WTC11 (cell line): ENCODE data around the gene CATSPER1. TPM values are rescaled to one million over a fixed set of nuclear protein-coding genes. Genes with fewer than 3 reads are reported as not detected.

Experiments used
- ATAC-seq: fragments of 200-7000 bp; cut with Tn5 transposase; 2 replicates; pipeline ENCODE4 v1.10.0; 2021; ENCODE audit warnings: mild to moderate bottlenecking, moderate library complexity
- CTCF ChIA-PET: fragments of 300-600 bp; sonication (Branson Sonifier 250); formaldehyde crosslinking; loops from one replicate; lab custom pipeline; 2021; ENCODE audit warnings: antibody characterized with exemption; lab: Charles Lee
- POLR2A ChIA-PET: fragments of 350-600 bp; sonication (Branson Sonifier 250); formaldehyde crosslinking; loops from one replicate; lab custom pipeline; 2021; ENCODE audit warnings: antibody characterized with exemption; lab: Charles Lee
- DNase-seq: peaks from one replicate; pipeline ENCODE4 v3.0.0; 2021; ENCODE audit warnings: low spot score
- H3K27ac Mint-ChIP-seq: 2 replicates; pipeline ENCODE4 v1.8.0; 2021; ENCODE audit warnings: mixed read lengths
- H3K27me3 Mint-ChIP-seq: 2 replicates; pipeline ENCODE4 v1.8.0; 2021; ENCODE audit warnings: low read depth, mild to moderate bottlenecking, moderate library complexity, mixed read lengths
- H3K36me3 Mint-ChIP-seq: 2 replicates; pipeline ENCODE4 v1.8.0; 2021; ENCODE audit warnings: mixed read lengths
- H3K4me1 Mint-ChIP-seq: 2 replicates; pipeline ENCODE4 v1.8.0; 2022; ENCODE audit warnings: mixed read lengths
- H3K4me3 Mint-ChIP-seq: 2 replicates; pipeline ENCODE4 v1.8.0; 2021; ENCODE audit warnings: mild to moderate bottlenecking, moderate library complexity, mixed read lengths
- H3K9me3 Mint-ChIP-seq: 2 replicates; pipeline ENCODE4 v1.8.0; 2021; ENCODE audit warnings: mixed read lengths
- FOXP1 ChIP-seq: sonication (generic); formaldehyde crosslinking; IDR thresholded peaks from 2 replicates; pipeline ENCODE4 v1.8.0; 2022; ENCODE audit warnings: missing genetic modification reagents, mild to moderate bottlenecking, moderate library complexity, borderline replicate concordance
- PRRX2 ChIP-seq: fragments of 250-450 bp; sonication (Bioruptor Pico); IDR thresholded peaks from 2 replicates; pipeline ENCODE4 v1.8.0; 2021; ENCODE audit warnings: mild to moderate bottlenecking
- SP1 ChIP-seq: sonication (generic); formaldehyde crosslinking; conservative IDR thresholded peaks from 2 replicates; pipeline ENCODE4 v1.8.1; 2022; ENCODE audit warnings: missing genetic modification reagents
- TCF7 ChIP-seq: sonication (generic); formaldehyde crosslinking; IDR thresholded peaks from 2 replicates; pipeline ENCODE4 v1.8.0; 2022; ENCODE audit warnings: mild to moderate bottlenecking, low read depth, missing genetic modification reagents, moderate library complexity
- ZNF138 ChIP-seq: sonication (generic); formaldehyde crosslinking; conservative IDR thresholded peaks from 2 replicates; pipeline ENCODE4 v1.8.1; 2022; ENCODE audit warnings: mild to moderate bottlenecking, moderate library complexity, missing genetic modification reagents
- ZNF263 ChIP-seq: sonication (generic); formaldehyde crosslinking; IDR thresholded peaks from 2 replicates; pipeline ENCODE4 v1.8.1; 2022; ENCODE audit warnings: low read depth, mild to moderate bottlenecking, moderate library complexity, missing genetic modification reagents
- ZNF416 ChIP-seq: fragments of 250-450 bp; sonication (Bioruptor Pico); IDR thresholded peaks from 2 replicates; pipeline ENCODE4 v1.9.0; 2021; ENCODE audit warnings: mild to moderate bottlenecking, inconsistent platforms
- total RNA-seq: library from RNA; stranded (reverse); gene quantifications from 3 replicates; pipeline ENCODE4 v1.2.3, GENCODE V29; 2021
- TF ChIP-seq, protein P1 (sequence below): sonication (generic); formaldehyde crosslinking; IDR thresholded peaks from 2 replicates; pipeline ENCODE4 v1.8.1; 2023; ENCODE audit warnings: mild to moderate bottlenecking, moderate library complexity, missing genetic modification reagents
- TF ChIP-seq, protein P2 (sequence below): fragments of 200-600 bp; IDR thresholded peaks from 2 replicates; pipeline ENCODE4 v1.8.0; 2022; ENCODE audit warnings: antibody characterized with exemption
- TF ChIP-seq, protein P3 (sequence below): fragments of 250-450 bp; sonication (Bioruptor Pico); IDR thresholded peaks from 2 replicates; pipeline ENCODE4 v1.8.0; 2021; ENCODE audit warnings: mild to moderate bottlenecking
- TF ChIP-seq, protein P4 (sequence below): sonication (generic); formaldehyde crosslinking; IDR thresholded peaks from 2 replicates; pipeline ENCODE4 v1.8.1; 2023; ENCODE audit warnings: mild to moderate bottlenecking, missing genetic modification reagents, moderate library complexity
- TF ChIP-seq, protein P5 (sequence below): sonication (generic); formaldehyde crosslinking; conservative IDR thresholded peaks from 2 replicates; pipeline ENCODE4 v1.8.1; 2023; ENCODE audit warnings: mild to moderate bottlenecking, low read depth, missing genetic modification reagents, moderate library complexity
- TF ChIP-seq, protein P6 (sequence below): fragments of 250-450 bp; sonication (Bioruptor Pico); IDR thresholded peaks from 2 replicates; pipeline ENCODE4 v1.9.0; 2021; ENCODE audit warnings: mild to moderate bottlenecking
- TF ChIP-seq, protein P7 (sequence below): sonication (generic); formaldehyde crosslinking; IDR thresholded peaks from 2 replicates; pipeline ENCODE4 v1.8.1; 2022; ENCODE audit warnings: missing genetic modification reagents, borderline replicate concordance

The CATSPER1 gene
- total RNA-seq, 1 experiment from 2014 or later, result not detected

DNA sequence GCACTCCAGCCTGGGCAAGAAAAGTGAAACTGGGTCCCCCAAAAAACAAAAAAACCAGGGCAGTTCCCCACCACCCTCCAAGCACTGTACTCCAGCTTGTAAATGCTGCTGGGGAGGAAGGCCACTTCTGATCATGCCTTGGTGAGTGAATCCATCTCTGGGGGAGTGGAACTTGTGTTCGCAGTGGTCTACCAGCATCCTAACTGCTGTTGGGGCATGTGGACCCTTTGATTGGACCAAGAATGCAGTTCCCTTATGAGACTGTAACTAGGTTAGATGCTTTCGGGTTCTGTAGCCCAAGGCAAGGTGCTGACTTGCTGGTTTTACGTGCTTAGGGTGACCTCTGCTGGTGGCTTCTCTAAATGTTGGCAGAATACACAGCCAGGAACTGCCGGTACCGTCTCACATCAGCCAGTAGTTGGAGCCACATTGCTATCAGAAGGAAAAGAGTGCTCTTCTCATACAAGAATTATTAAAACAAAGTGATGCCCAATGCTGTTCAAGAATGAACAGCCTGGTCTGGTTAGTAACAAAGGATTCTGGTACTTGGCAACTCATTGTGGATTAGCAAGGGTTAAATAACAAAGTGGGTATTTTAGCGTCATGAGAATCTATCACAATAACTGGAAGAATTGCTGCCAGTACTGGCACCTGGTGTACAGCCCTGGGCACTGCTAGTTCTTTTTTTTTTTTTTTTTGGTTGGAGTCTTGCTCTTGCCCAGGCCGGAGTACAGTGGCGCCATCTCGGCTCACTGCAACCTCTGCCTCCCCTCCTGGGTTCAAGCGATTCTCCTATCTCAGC lies 37.3 kb downstream of the CATSPER1 start:
- Mint-ChIP-seq H3K27ac (no peak overlapping the region), H3K36me3 (no peaks in the 10 kb centered on the region), H3K4me3 (no peak overlapping the region), H3K27me3 (no peaks in the 10 kb centered on the region), H3K4me1 (no peaks in the 10 kb centered on the region), H3K9me3 (no peaks in the 10 kb centered on the region)
- no peak for TF ChIP-seq SP1 (CRISPR knock-in tag)
- TF ChIP-seq, protein P1, sequence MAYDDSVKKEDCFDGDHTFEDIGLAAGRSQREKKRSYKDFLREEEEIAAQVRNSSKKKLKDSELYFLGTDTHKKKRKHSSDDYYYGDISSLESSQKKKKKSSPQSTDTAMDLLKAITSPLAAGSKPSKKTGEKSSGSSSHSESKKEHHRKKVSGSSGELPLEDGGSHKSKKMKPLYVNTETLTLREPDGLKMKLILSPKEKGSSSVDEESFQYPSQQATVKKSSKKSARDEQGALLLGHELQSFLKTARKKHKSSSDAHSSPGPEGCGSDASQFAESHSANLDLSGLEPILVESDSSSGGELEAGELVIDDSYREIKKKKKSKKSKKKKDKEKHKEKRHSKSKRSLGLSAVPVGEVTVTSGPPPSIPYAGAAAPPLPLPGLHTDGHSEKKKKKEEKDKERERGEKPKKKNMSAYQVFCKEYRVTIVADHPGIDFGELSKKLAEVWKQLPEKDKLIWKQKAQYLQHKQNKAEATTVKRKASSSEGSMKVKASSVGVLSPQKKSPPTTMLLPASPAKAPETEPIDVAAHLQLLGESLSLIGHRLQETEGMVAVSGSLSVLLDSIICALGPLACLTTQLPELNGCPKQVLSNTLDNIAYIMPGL (CRISPR knock-in tag), result 0 out of 2 replicates have a peak, but pooled peaks have one; percentile 36
- TF ChIP-seq, protein P2, sequence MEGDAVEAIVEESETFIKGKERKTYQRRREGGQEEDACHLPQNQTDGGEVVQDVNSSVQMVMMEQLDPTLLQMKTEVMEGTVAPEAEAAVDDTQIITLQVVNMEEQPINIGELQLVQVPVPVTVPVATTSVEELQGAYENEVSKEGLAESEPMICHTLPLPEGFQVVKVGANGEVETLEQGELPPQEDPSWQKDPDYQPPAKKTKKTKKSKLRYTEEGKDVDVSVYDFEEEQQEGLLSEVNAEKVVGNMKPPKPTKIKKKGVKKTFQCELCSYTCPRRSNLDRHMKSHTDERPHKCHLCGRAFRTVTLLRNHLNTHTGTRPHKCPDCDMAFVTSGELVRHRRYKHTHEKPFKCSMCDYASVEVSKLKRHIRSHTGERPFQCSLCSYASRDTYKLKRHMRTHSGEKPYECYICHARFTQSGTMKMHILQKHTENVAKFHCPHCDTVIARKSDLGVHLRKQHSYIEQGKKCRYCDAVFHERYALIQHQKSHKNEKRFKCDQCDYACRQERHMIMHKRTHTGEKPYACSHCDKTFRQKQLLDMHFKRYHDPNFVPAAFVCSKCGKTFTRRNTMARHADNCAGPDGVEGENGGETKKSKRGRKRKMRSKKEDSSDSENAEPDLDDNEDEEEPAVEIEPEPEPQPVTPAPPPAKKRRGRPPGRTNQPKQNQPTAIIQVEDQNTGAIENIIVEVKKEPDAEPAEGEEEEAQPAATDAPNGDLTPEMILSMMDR, result peak; percentile 70
- ATAC-seq (peak; percentile 99), DNase-seq (peak; percentile 92)
- CTCF ChIA-PET, result interaction anchor here (0.6 to 3.0 kb wide), 23 partner anchors 13 to 209 kb away, joined by 3 to 27 read pairs (median 4); partner anchors contain the start of genes BANF1, CCDC85B, CST6 and EFEMP2
- POLR2A ChIA-PET, result interaction anchor here (0.6 kb wide), 2 partner anchors 18 to 98 kb away, joined by 3 to 7 read pairs; partner anchors contain the start of gene CCDC85B

DNA sequence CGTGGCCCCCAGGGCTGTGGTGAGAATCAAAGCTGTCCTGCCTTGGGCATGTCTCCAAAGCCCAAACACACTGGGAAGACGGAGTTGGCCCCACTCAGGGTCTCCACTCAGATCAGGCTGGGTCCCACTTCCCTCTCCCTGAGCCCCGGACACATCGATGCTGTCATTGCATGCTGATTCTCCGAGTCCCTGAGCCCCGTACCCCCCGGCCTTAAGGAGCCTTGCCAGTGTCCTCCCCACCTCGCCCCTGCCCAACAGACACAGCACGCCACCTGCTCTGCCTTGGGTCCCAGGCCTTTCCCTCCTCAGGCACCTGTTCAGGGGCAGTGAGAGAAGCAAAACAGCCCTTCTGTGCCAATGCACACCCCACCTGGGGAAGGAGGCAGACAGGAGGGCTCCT lies 38.9 kb downstream of the CATSPER1 start:
- no peaks in the 10 kb centered on the region for H3K36me3 Mint-ChIP-seq
- CTCF ChIA-PET, result interaction anchor here (0.5 kb wide), 1 partner anchor 13 kb away, joined by 3 read pairs; no protein-coding TSS in a partner anchor
- TF ChIP-seq, protein P3, sequence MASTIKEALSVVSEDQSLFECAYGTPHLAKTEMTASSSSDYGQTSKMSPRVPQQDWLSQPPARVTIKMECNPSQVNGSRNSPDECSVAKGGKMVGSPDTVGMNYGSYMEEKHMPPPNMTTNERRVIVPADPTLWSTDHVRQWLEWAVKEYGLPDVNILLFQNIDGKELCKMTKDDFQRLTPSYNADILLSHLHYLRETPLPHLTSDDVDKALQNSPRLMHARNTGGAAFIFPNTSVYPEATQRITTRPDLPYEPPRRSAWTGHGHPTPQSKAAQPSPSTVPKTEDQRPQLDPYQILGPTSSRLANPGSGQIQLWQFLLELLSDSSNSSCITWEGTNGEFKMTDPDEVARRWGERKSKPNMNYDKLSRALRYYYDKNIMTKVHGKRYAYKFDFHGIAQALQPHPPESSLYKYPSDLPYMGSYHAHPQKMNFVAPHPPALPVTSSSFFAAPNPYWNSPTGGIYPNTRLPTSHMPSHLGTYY (CRISPR knock-in tag), result no peak
- TF ChIP-seq PRRX2 (no peak), TCF7 (no peak), FOXP1 (CRISPR knock-in tag) (no peak), ZNF263 (CRISPR knock-in tag) (no peak), ZNF416 (no peak), ZNF138 (no peak)
- TF ChIP-seq, protein P4, sequence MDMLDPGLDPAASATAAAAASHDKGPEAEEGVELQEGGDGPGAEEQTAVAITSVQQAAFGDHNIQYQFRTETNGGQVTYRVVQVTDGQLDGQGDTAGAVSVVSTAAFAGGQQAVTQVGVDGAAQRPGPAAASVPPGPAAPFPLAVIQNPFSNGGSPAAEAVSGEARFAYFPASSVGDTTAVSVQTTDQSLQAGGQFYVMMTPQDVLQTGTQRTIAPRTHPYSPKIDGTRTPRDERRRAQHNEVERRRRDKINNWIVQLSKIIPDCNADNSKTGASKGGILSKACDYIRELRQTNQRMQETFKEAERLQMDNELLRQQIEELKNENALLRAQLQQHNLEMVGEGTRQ (CRISPR knock-in tag), result no peak
- TF ChIP-seq, protein P5, sequence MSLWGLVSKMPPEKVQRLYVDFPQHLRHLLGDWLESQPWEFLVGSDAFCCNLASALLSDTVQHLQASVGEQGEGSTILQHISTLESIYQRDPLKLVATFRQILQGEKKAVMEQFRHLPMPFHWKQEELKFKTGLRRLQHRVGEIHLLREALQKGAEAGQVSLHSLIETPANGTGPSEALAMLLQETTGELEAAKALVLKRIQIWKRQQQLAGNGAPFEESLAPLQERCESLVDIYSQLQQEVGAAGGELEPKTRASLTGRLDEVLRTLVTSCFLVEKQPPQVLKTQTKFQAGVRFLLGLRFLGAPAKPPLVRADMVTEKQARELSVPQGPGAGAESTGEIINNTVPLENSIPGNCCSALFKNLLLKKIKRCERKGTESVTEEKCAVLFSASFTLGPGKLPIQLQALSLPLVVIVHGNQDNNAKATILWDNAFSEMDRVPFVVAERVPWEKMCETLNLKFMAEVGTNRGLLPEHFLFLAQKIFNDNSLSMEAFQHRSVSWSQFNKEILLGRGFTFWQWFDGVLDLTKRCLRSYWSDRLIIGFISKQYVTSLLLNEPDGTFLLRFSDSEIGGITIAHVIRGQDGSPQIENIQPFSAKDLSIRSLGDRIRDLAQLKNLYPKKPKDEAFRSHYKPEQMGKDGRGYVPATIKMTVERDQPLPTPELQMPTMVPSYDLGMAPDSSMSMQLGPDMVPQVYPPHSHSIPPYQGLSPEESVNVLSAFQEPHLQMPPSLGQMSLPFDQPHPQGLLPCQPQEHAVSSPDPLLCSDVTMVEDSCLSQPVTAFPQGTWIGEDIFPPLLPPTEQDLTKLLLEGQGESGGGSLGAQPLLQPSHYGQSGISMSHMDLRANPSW, result no peak
- TF ChIP-seq, protein P6, sequence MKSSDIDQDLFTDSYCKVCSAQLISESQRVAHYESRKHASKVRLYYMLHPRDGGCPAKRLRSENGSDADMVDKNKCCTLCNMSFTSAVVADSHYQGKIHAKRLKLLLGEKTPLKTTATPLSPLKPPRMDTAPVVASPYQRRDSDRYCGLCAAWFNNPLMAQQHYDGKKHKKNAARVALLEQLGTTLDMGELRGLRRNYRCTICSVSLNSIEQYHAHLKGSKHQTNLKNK (CRISPR knock-in tag), result no peak
- TF ChIP-seq, protein P2, result no peak
- TF ChIP-seq, protein P7, sequence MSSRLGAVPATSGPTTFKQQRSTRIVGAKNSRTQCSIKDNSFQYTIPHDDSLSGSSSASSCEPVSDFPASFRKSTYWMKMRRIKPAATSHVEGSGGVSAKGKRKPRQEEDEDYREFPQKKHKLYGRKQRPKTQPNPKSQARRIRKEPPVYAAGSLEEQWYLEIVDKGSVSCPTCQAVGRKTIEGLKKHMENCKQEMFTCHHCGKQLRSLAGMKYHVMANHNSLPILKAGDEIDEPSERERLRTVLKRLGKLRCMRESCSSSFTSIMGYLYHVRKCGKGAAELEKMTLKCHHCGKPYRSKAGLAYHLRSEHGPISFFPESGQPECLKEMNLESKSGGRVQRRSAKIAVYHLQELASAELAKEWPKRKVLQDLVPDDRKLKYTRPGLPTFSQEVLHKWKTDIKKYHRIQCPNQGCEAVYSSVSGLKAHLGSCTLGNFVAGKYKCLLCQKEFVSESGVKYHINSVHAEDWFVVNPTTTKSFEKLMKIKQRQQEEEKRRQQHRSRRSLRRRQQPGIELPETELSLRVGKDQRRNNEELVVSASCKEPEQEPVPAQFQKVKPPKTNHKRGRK (CRISPR knock-in tag), result no peak
- no peaks in the 10 kb centered on the region for H3K4me1 Mint-ChIP-seq
- no peak for ATAC-seq
- H3K4me3 Mint-ChIP-seq, result no peak overlapping the region
- DNase-seq, result no peak
- H3K27ac Mint-ChIP-seq, result no peak overlapping the region
- H3K27me3 Mint-ChIP-seq, result no peaks in the 10 kb centered on the region
- POLR2A ChIA-PET, result no interaction called here
- H3K9me3 Mint-ChIP-seq, result no peaks in the 10 kb centered on the region
